Measurements from ENCODE around the gene ACSL5.

Gene ACSL5

DNA sequence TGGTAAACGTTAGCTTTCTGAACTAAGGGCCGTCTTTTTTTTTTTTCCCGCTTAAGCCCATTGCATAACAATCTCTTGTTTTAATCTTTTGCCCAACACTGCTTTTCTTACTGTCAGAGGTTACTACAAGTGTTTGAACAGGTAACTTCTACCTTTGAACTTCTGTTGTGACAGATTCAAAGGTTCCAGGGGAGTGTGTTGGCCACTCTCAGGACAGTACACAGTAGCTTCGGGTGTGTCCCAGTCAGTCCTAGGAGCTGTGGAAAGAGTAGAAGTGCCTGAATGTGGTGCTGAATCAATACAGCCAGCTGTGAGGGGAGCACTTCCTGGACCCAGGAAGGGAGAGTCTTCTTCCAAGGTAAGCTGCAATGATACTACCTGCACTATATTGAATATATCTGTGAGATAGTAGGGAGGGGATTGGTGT is at the start of gene ACSL5:
TSS of gene ACSL5 (plus strand) at position 205 of the 427 bp plus-strand sequence. CDS start 20,831 bp downstream, outside the sequence.
- no peaks in the 10 kb centered on the region for H3K9me3 ChIP-seq (ENCODE audit: low read depth, low read length)
- H3K36me3 ChIP-seq (ENCODE audit: insufficient read depth, low read length) = no peaks in the 10 kb centered on the region
- TF ChIP-seq POLR2AphosphoS5 (IDR thresholded peaks at IDR 0.05; ENCODE audit: borderline replicate concordance, low read depth, low read length) (no peak), FOXP2 (optimal IDR thresholded peaks at IDR 0.05; ENCODE audit: control extremely low read depth, extremely low read length, insufficient read depth) (no peak)
- no peak for DNase-seq (ENCODE audit: low read depth, low spot score)
- no peak within 1 kb of the TSS for H3K4me3 ChIP-seq
- H3K27ac ChIP-seq = no peak within 1 kb of the TSS
- H3K9ac ChIP-seq (ENCODE audit: insufficient read length) = no peak within 1 kb of the TSS

DNA sequence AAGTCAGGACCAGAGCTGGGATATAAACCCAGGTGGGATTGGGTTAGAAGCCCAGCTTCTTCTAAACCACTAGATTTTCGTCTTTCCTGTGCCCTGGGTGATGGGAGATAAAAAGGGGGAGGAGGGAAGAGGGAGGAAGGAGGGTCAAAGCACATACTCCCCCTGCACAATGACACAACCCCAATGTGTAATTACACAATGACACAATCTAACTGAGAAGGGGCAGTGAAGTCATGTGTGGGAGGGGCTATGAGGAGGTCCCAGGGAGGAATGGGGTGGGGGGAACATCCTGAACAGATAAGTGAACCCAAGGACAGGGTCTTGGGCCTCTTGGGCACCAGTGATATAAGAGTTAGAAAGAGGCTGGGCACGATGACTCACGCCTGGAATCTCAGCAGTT is 46.2 kb upstream of the ACSL5 start:
- no peak for DNase-seq (ENCODE audit: low read depth, low spot score)
- Histone ChIP-seq H3K4me3 (no peak overlapping the region), H3K27ac (no peak overlapping the region), H3K9me3 (ENCODE audit: low read depth, low read length) (no peaks in the 10 kb centered on the region), H3K9ac (ENCODE audit: insufficient read length) (no peak overlapping the region), H3K36me3 (ENCODE audit: insufficient read depth, low read length) (no peaks in the 10 kb centered on the region)
- TF ChIP-seq FOXP2 (optimal IDR thresholded peaks at IDR 0.05; ENCODE audit: control extremely low read depth, extremely low read length, insufficient read depth) (no peak), POLR2AphosphoS5 (IDR thresholded peaks at IDR 0.05; ENCODE audit: borderline replicate concordance, low read depth, low read length) (no peak), EZH2 (IDR thresholded peaks at IDR 0.05) (no peak)

- no peak for DNase-seq (ENCODE audit: low read depth, low spot score)
- TF ChIP-seq FOXP2 (optimal IDR thresholded peaks at IDR 0.05; ENCODE audit: control extremely low read depth, extremely low read length, insufficient read depth) = no peak
- TF ChIP-seq POLR2AphosphoS5 (IDR thresholded peaks at IDR 0.05; ENCODE audit: borderline replicate concordance, low read depth, low read length) = no peak
- TF ChIP-seq EZH2 (IDR thresholded peaks at IDR 0.05) = no peak
- Histone ChIP-seq H3K36me3 (ENCODE audit: insufficient read depth, low read length) (no peaks in the 10 kb centered on the region), H3K9ac (ENCODE audit: insufficient read length) (no peak overlapping the region), H3K9me3 (ENCODE audit: low read depth, low read length) (no peaks in the 10 kb centered on the region), H3K27ac (no peak overlapping the region), H3K4me3 (no peak overlapping the region)
These were observed 43.8 kb upstream of the ACSL5 start for GRCh38 chr10:112330162-112330561.

DNA sequence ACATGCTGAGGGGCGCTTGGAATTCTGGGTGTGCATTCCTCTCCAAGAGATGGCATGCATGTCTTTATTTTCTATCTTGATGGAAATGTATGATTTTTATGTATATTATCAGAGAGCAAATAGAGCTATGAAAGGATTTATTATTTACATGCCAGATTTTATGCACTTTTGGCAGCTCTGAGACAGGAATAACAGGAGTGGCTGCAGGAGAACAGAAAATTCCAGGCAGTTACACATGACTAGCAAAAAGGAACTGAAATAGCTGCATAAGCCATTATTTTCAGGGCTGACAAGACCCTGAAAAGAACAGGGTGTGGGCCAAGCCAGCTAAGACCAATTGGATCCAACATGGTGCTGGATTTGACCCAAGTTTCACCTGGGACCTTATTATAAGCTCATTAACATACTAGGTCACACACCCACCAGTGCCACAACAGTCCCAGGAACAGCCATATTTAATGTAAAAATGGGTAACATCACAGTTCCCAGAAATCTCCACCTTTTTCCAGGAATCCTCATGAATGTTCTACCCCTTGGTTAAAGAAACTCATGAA is 43.2 kb upstream of the ACSL5 start:
- Histone ChIP-seq H3K27ac (no peak overlapping the region), H3K36me3 (ENCODE audit: insufficient read depth, low read length) (no peaks in the 10 kb centered on the region)

GRCh38 chr10:112332022-112332421 is 41.9 kb upstream of the ACSL5 start:
- DNase-seq (ENCODE audit: low read depth, low spot score) = no peak
- Histone ChIP-seq H3K27ac (no peak overlapping the region), H3K36me3 (ENCODE audit: insufficient read depth, low read length) (no peaks in the 10 kb centered on the region), H3K9ac (ENCODE audit: insufficient read length) (no peak overlapping the region), H3K4me3 (no peak overlapping the region), H3K9me3 (ENCODE audit: low read depth, low read length) (no peaks in the 10 kb centered on the region)
- TF ChIP-seq EZH2 (IDR thresholded peaks at IDR 0.05) (no peak), POLR2AphosphoS5 (IDR thresholded peaks at IDR 0.05; ENCODE audit: borderline replicate concordance, low read depth, low read length) (no peak)

More for the DNA sequence above, 43.2 kb upstream of the ACSL5 start:
- Histone ChIP-seq H3K9me3 (ENCODE audit: low read depth, low read length) (no peaks in the 10 kb centered on the region), H3K4me3 (no peak overlapping the region), H3K9ac (ENCODE audit: insufficient read length) (no peak overlapping the region)
- no peak for TF ChIP-seq FOXP2 (optimal IDR thresholded peaks at IDR 0.05; ENCODE audit: control extremely low read depth, extremely low read length, insufficient read depth)
- no peak for TF ChIP-seq POLR2AphosphoS5 (IDR thresholded peaks at IDR 0.05; ENCODE audit: borderline replicate concordance, low read depth, low read length)
- no peak for TF ChIP-seq EZH2 (IDR thresholded peaks at IDR 0.05)
- no peak for DNase-seq (ENCODE audit: low read depth, low spot score)

- DNase-seq (ENCODE audit: low read depth, low spot score) = no peak
- H3K9me3 ChIP-seq (ENCODE audit: low read depth, low read length) = no peaks in the 10 kb centered on the region
- TF ChIP-seq FOXP2 (optimal IDR thresholded peaks at IDR 0.05; ENCODE audit: control extremely low read depth, extremely low read length, insufficient read depth) (no peak), POLR2AphosphoS5 (IDR thresholded peaks at IDR 0.05; ENCODE audit: borderline replicate concordance, low read depth, low read length) (no peak), EZH2 (IDR thresholded peaks at IDR 0.05) (no peak)
- H3K27ac ChIP-seq = no peak overlapping the region
- no peak overlapping the region for H3K4me3 ChIP-seq
- no peaks in the 10 kb centered on the region for H3K36me3 ChIP-seq (ENCODE audit: insufficient read depth, low read length)
- no peak overlapping the region for H3K9ac ChIP-seq (ENCODE audit: insufficient read length)
These were observed 41.2 kb upstream of the ACSL5 start for GRCh38 chr10:112332509-112333228.

DNA sequence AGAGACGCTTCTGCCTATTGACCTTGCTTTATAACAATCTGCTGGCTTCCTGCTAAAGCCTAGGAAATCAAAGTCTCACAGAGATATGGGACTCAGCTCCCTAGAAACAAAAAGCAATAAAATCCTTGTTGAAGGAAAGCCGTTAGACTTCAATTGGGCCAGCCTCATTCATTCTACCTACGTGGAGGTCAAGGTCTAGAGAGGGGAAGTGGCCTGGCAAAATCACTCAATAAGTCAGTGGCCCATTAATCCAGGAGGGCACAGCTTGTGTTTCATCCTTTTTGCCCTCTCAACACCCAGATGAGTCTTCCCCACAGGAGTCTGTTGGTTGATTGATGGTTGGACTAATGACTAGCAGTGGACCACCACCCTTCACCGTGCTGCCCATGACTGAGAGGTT is 40.5 kb upstream of the ACSL5 start:
- Histone ChIP-seq H3K27ac (no peak overlapping the region), H3K9ac (ENCODE audit: insufficient read length) (no peak overlapping the region)
- TF ChIP-seq POLR2AphosphoS5 (IDR thresholded peaks at IDR 0.05; ENCODE audit: borderline replicate concordance, low read depth, low read length) (no peak), EZH2 (IDR thresholded peaks at IDR 0.05) (no peak), FOXP2 (optimal IDR thresholded peaks at IDR 0.05; ENCODE audit: control extremely low read depth, extremely low read length, insufficient read depth) (no peak)

DNA sequence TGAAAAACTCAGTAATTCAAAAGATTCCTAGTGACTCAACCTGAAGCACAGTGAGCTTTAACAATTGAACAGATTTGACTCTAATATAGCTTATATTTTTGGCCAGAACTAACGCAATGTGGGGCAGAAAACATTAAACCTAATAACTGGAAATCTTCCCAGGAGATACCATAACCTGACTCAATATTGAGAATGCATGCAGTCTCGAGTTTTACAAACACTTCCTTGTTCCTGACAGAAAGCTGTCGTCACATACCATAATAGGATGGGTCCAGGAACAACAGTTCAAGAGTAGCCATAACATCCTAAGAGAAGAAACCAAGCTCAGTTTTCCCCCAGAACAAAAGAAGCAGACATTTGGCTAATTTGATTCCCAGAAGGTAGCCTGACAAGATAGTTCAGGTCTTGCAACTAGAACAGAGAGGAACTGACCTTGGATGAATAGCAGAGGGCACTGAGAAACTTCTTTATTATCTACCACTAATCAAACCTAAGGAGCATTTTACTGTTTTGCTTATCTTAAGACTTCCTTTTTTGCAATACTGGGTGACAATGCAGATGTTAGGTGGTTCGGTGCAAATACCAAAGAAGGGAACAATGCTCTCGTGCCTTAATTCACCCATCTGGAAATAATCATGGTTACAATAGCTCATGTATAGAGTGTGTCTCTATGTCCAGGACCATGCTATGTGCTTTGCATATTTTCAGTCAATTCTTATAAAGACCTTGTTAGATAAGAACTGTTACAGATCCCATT is 38.6 kb upstream of the ACSL5 start:
- no peak overlapping the region for H3K27ac ChIP-seq
- H3K36me3 ChIP-seq (ENCODE audit: insufficient read depth, low read length) = no peaks in the 10 kb centered on the region
- TF ChIP-seq FOXP2 (optimal IDR thresholded peaks at IDR 0.05; ENCODE audit: control extremely low read depth, extremely low read length, insufficient read depth) (no peak), EZH2 (IDR thresholded peaks at IDR 0.05) (no peak), POLR2AphosphoS5 (IDR thresholded peaks at IDR 0.05; ENCODE audit: borderline replicate concordance, low read depth, low read length) (no peak)
- no peak overlapping the region for H3K4me3 ChIP-seq
- DNase-seq (ENCODE audit: low read depth, low spot score) = no peak
- no peaks in the 10 kb centered on the region for H3K9me3 ChIP-seq (ENCODE audit: low read depth, low read length)
- H3K9ac ChIP-seq (ENCODE audit: insufficient read length) = no peak overlapping the region

More for the DNA sequence above, 40.5 kb upstream of the ACSL5 start:
- no peak for DNase-seq (ENCODE audit: low read depth, low spot score)
- Histone ChIP-seq H3K36me3 (ENCODE audit: insufficient read depth, low read length) (no peaks in the 10 kb centered on the region), H3K4me3 (no peak overlapping the region), H3K9me3 (ENCODE audit: low read depth, low read length) (no peaks in the 10 kb centered on the region)
